Measurements from ENCODE around the gene FUCA1.

The FUCA1 gene

GRCh38 chr1:23825762-23826522 is 42.1 kb downstream of the FUCA1 start:
- TF ChIP-seq CTCF (IDR thresholded peaks at IDR 0.05; ENCODE audit: insufficient read depth, low read length, poor library complexity, severe bottlenecking) = no peak
- DNase-seq (ENCODE audit: extremely low read depth, insufficient read length) = peak; percentile 41
- peak overlapping the region; percentile 96 for H3K4me3 ChIP-seq (replicated peaks; ENCODE audit: low read depth, low read length)

GRCh38 chr1:23825076-23825761 is 42.9 kb downstream of the FUCA1 start, which contains the start of gene HMGCL:
Gene HMGCL (minus strand): TSS chr1:23825429. CDS start chr1:23825415, 14 bp downstream.
- Histone ChIP-seq H3K4me3 (replicated peaks; ENCODE audit: low read depth, low read length) (peak within 1 kb of the TSS; percentile 96), H3K27me3 (replicated peaks; ENCODE audit: control insufficient read depth, insufficient read depth, low read length) (no peaks in the 10 kb centered on the region), H3K36me3 (ENCODE audit: control insufficient read depth, insufficient read depth, low read length) (no peaks in the 10 kb centered on the region)
- peak; percentile 91 for DNase-seq (ENCODE audit: extremely low read depth, insufficient read length)
- TF ChIP-seq CTCF (IDR thresholded peaks at IDR 0.05; ENCODE audit: insufficient read depth, low read length, poor library complexity, severe bottlenecking) = no peak

More at GRCh38 chr1:23825762-23826522, 42.1 kb downstream of the FUCA1 start:
- H3K36me3 ChIP-seq (ENCODE audit: control insufficient read depth, insufficient read depth, low read length) = no peaks in the 10 kb centered on the region
- no peaks in the 10 kb centered on the region for H3K27me3 ChIP-seq (replicated peaks; ENCODE audit: control insufficient read depth, insufficient read depth, low read length)

GRCh38 chr1:23824711-23825075 is 43.4 kb downstream of the FUCA1 start:
- no peak for DNase-seq (ENCODE audit: extremely low read depth, insufficient read length)
- TF ChIP-seq CTCF (IDR thresholded peaks at IDR 0.05; ENCODE audit: insufficient read depth, low read length, poor library complexity, severe bottlenecking) = no peak
- Histone ChIP-seq H3K27me3 (replicated peaks; ENCODE audit: control insufficient read depth, insufficient read depth, low read length) (no peaks in the 10 kb centered on the region), H3K36me3 (ENCODE audit: control insufficient read depth, insufficient read depth, low read length) (no peaks in the 10 kb centered on the region; the same call in 1 of the 2 replicates), H3K4me3 (replicated peaks; ENCODE audit: low read depth, low read length) (peak overlapping the region; percentile 96)

- Histone ChIP-seq H3K27me3 (replicated peaks; ENCODE audit: control insufficient read depth, insufficient read depth, low read length) (no peaks in the 10 kb centered on the region), H3K36me3 (ENCODE audit: control insufficient read depth, insufficient read depth, low read length) (no peaks in the 10 kb centered on the region; the same call in 1 of the 2 replicates), H3K4me3 (replicated peaks; ENCODE audit: low read depth, low read length) (no peak overlapping the region)
- TF ChIP-seq CTCF (IDR thresholded peaks at IDR 0.05; ENCODE audit: insufficient read depth, low read length, poor library complexity, severe bottlenecking) = no peak
- no peak for DNase-seq (ENCODE audit: extremely low read depth, insufficient read length)
Observed at GRCh38 chr1:23823767-23824166, 44.3 kb downstream of the FUCA1 start.

- H3K27me3 ChIP-seq (replicated peaks; ENCODE audit: control insufficient read depth, insufficient read depth, low read length) = no peaks in the 10 kb centered on the region
- DNase-seq (ENCODE audit: extremely low read depth, insufficient read length) = no peak
- peaks cover 5% of the 10 kb centered on the region for H3K36me3 ChIP-seq (ENCODE audit: control insufficient read depth, insufficient read depth, low read length)
- no peak for TF ChIP-seq CTCF (IDR thresholded peaks at IDR 0.05; ENCODE audit: insufficient read depth, low read length, poor library complexity, severe bottlenecking)
- no peak overlapping the region for H3K4me3 ChIP-seq (replicated peaks; ENCODE audit: low read depth, low read length)
Observed at GRCh38 chr1:23817633-23818032, 50.5 kb downstream of the FUCA1 start.
